HepG2 (cell line): Measurements from ENCODE around the gene HOXA4. TPM values are rescaled to one million over a fixed set of nuclear protein-coding genes. Genes with fewer than 3 reads are reported as not detected.

Experiments used
- ATAC-seq: fragments of 200-7000 bp; cut with Tn5 transposase; 3 replicates; pipeline ENCODE4 v1.9.1; 2020; ENCODE audit warnings: mild to moderate bottlenecking, moderate library complexity
- BruUV-seq: library from RNA; stranded (reverse); fragments of 400-500 nt; replicated peaks from 2 replicates; lab custom pipeline; 2021; lab: Mats Ljungman, UMichigan
- CTCF ChIA-PET: fragments of 300-600 bp; formaldehyde crosslinking; extraction: SDS; loops from one replicate; lab custom pipeline; 2021; ENCODE audit warnings: low total read pairs, inconsistent platforms, low intra/inter-chr PET ratio; lab: Yijun Ruan, JAX
- POLR2A ChIA-PET: fragments of 350-600 bp; sonication (Branson Sonifier 250); formaldehyde crosslinking; loops from one replicate; lab custom pipeline; 2020; ENCODE audit warnings: antibody characterized with exemption, inconsistent platforms; lab: Yijun Ruan, JAX
- DNase-seq: peaks from one replicate; pipeline ENCODE4 v3.0.0-alpha.2; 2015; ENCODE audit warnings: low spot score
- FAIRE-seq: peaks from 3 replicates; lab custom pipeline; 2011; peaks lifted over from hg19 to GRCh38; lab: Jason Lieb, UNC
- H2AFZ ChIP-seq: one replicate; pipeline ENCODE4 v1.6.1; 2011; ENCODE audit warnings: low read length, inconsistent platforms
- H3K27ac ChIP-seq: fragments of 300-600 bp; 3 replicates; pipeline ENCODE4 v1.8.0; 2011; ENCODE audit warnings: mixed run types, mild to moderate bottlenecking, mixed read lengths, low read length, inconsistent platforms; ENCODE audit not compliant: insufficient read depth; ENCODE audit errors: extremely low read length
- H3K27me3 ChIP-seq, 2 experiments: fragments of 200-600 bp in 1 of 2; 2 replicates in 1 of 2; 3 replicates in 1 of 2; pipeline versions ENCODE4 v1.6.0 to v1.8.0; 2011; ENCODE audit warnings: low read length in 2 of 2, mild to moderate bottlenecking in 2 of 2, moderate library complexity in 2 of 2, inconsistent platforms in 1 of 2; ENCODE audit not compliant: insufficient read depth in 2 of 2, control insufficient read depth in 1 of 2
- H3K36me3 ChIP-seq, 2 experiments: fragments of 200-600 bp in 1 of 2; replicated peaks in 1 of 2; 2 replicates in 1 of 2; 3 replicates in 1 of 2; pipeline versions ENCODE4 v1.5.1 to v1.8.0; 2011; ENCODE audit warnings: low read length in 2 of 2, inconsistent platforms in 1 of 2; ENCODE audit not compliant: insufficient read depth in 2 of 2, control insufficient read depth in 1 of 2
- H3K4me1 ChIP-seq: 2 replicates; pipeline ENCODE4 v1.5.1; 2012; ENCODE audit warnings: low read length, inconsistent platforms; ENCODE audit not compliant: insufficient read depth
- H3K4me2 ChIP-seq: 2 replicates; pipeline ENCODE4 v1.6.0; 2011; ENCODE audit warnings: low read depth, low read length, inconsistent platforms
- H3K4me3 ChIP-seq, 3 experiments: fragments of 200-600 bp in 1 of 3; sonication (generic), shearing (Covaris generic) in 1 of 3; replicated peaks in 1 of 3; 2 replicates each; pipeline ENCODE4 v1.5.1; 2011 to 2016; ENCODE audit warnings: low read length in 3 of 3, inconsistent platforms in 2 of 3, low read depth in 2 of 3, mild to moderate bottlenecking in 2 of 3, control low read depth in 1 of 3, mixed read lengths in 1 of 3; ENCODE audit not compliant: insufficient read depth in 1 of 3
- H3K79me2 ChIP-seq: one replicate; pipeline ENCODE4 v1.6.1; 2011; ENCODE audit warnings: low read length, inconsistent platforms; ENCODE audit not compliant: insufficient read depth
- H3K9ac ChIP-seq: 2 replicates; pipeline ENCODE4 v1.6.0; 2011; ENCODE audit warnings: mild to moderate bottlenecking, low read depth, low read length, inconsistent platforms; ENCODE audit not compliant: insufficient read depth
- H3K9me3 ChIP-seq: 2 replicates; pipeline ENCODE4 v1.5.1; 2012; ENCODE audit warnings: mild to moderate bottlenecking, low read length
- H4K20me1 ChIP-seq: 2 replicates; pipeline ENCODE4 v1.6.0; 2011; ENCODE audit warnings: inconsistent platforms, mild to moderate bottlenecking, low read length, moderate library complexity; ENCODE audit not compliant: insufficient read depth
- FOXJ3 ChIP-seq: sonication (generic); formaldehyde crosslinking; IDR thresholded peaks from 2 replicates; pipeline ENCODE4 v1.4.0; 2020; ENCODE audit warnings: missing genetic modification reagents, mild to moderate bottlenecking, borderline replicate concordance
- IKZF4 ChIP-seq: sonication (generic); formaldehyde crosslinking; IDR thresholded peaks from 2 replicates; pipeline ENCODE4 v1.5.1; 2020; ENCODE audit warnings: borderline replicate concordance, mild to moderate bottlenecking, low read depth, missing genetic modification reagents; ENCODE audit errors: not compliant biosample characterization
- MTF2 ChIP-seq: sonication (generic); formaldehyde crosslinking; IDR thresholded peaks from 2 replicates; pipeline ENCODE4 v1.5.0; 2020; ENCODE audit warnings: missing genetic modification reagents, borderline replicate concordance
- POGZ ChIP-seq: sonication (generic); formaldehyde crosslinking; IDR thresholded peaks from 2 replicates; pipeline ENCODE4 v1.4.0; 2020; ENCODE audit warnings: mild to moderate bottlenecking, missing genetic modification reagents
- RFXAP ChIP-seq: sonication (generic); formaldehyde crosslinking; IDR thresholded peaks from 2 replicates; pipeline ENCODE4 v1.4.0; 2020; ENCODE audit warnings: missing genetic modification reagents, borderline replicate concordance
- SIN3B ChIP-seq: fragments of 150-350 bp; IDR thresholded peaks from 2 replicates; pipeline ENCODE4 v1.6.1; 2014; ENCODE audit warnings: low read length
- TGIF2 ChIP-seq: IDR thresholded peaks from 2 replicates; pipeline ENCODE4 v1.6.1; 2016; ENCODE audit warnings: control low read depth, missing compliant biosample characterization
- UBTF ChIP-seq: sonication (generic); formaldehyde crosslinking; IDR thresholded peaks from 2 replicates; pipeline ENCODE4 v1.4.0; 2020; ENCODE audit warnings: mild to moderate bottlenecking, missing genetic modification reagents
- ZMAT5 ChIP-seq: sonication (generic); formaldehyde crosslinking; IDR thresholded peaks from 2 replicates; pipeline ENCODE4 v1.5.0; 2020; ENCODE audit warnings: mild to moderate bottlenecking, low read depth, missing genetic modification reagents, borderline replicate concordance
- ZNF280D ChIP-seq: sonication (generic); formaldehyde crosslinking; IDR thresholded peaks from 2 replicates; pipeline ENCODE4 v1.5.1; 2020; ENCODE audit warnings: mild to moderate bottlenecking, missing genetic modification reagents
- ZNF317 ChIP-seq: sonication (generic); formaldehyde crosslinking; IDR thresholded peaks from 2 replicates; pipeline ENCODE4 v1.5.0; 2020; ENCODE audit warnings: mild to moderate bottlenecking, missing genetic modification reagents
- ZNF362 ChIP-seq: sonication (generic); formaldehyde crosslinking; IDR thresholded peaks from 2 replicates; pipeline ENCODE4 v1.4.0; 2020; ENCODE audit warnings: missing genetic modification reagents, mild to moderate bottlenecking, borderline replicate concordance
- ZNF75D ChIP-seq: sonication (generic); formaldehyde crosslinking; IDR thresholded peaks from 2 replicates; pipeline ENCODE4 v1.8.1; 2023; ENCODE audit warnings: missing genetic modification reagents, mild to moderate bottlenecking, borderline replicate concordance
- WGBS: methylation state at CpG from one replicate; pipeline ENCODE4 v1.1.6; 2017; ENCODE audit warnings: low lambda C conversion rate; 5-methylcytosine and 5-hydroxymethylcytosine counted together
- in situ Hi-C: cut with HindIII; loops from 2 replicates; pipeline ENCODE4 v1.10.0; 2017; ENCODE audit warnings: low pct_unique_long_range_greater_than_20kb; ENCODE audit not compliant: extremely low pct_ligation_motif_present
- intact Hi-C: fragments of 100-400 bp; cut with micrococcal nuclease; formaldehyde crosslinking; loops from one replicate; pipeline ENCODE4 v1.10.0; 2022; ENCODE audit not compliant: unreplicated experiment
- polyA plus RNA-seq, 8 experiments: library from polyadenylated mRNA; depleted of rRNA in 3 of 8; stranded (reverse) in 7 of 8; unstranded in 1 of 8; fragments of >200 nt; fragmentation: Illumina TruSeq in 4 of 8; extraction: Trizol in 4 of 8; gene quantifications; 2 replicates each; pipeline versions ENCODE4 v1.2.1 to v1.2.3, GENCODE V29; 2011 to 2016; ENCODE audit warnings: low read depth in 4 of 8, missing spikeins in 1 of 8, mixed read lengths in 1 of 8; ENCODE audit not compliant: insufficient read depth in 1 of 8
- total RNA-seq, 5 experiments: library from RNA; depleted of rRNA; stranded (reverse); fragments of >200 nt; fragmentation: Illumina TruSeq; extraction: Trizol; gene quantifications; 2 replicates each; pipeline ENCODE4 v1.2.3, GENCODE V29; 2016; ENCODE audit warnings: low read depth in 1 of 5

Gene HOXA4
- total and polyA plus RNA-seq, 2 of the 13 experiments (the other 11 are each of a cell fraction or from before 2014, with no cell fraction given): 2.4 to 5.4 TPM

GRCh38 chr7:27111751-27112277, 18.7 kb downstream of the HOXA4 start (continued):
- no peak for TF ChIP-seq ZNF280D (CRISPR knock-in tag)
- no peak for TF ChIP-seq RFXAP (CRISPR knock-in tag)
- TF ChIP-seq ZNF75D: no peak

GRCh38 chr7:27111042-27111750, 19.4 kb downstream of the HOXA4 start:
- no peak for ATAC-seq
- ChIA-PET POLR2A (interaction anchor here (0.7 to 3.8 kb wide), 2 partner anchors 10 to 20 kb away, joined by 3 to 55 read pairs; partner anchors contain the start of gene HOXA4), CTCF (no interaction called here)
- intact Hi-C loops: no loop called here
- 89% methylated on average over 6 of the region's 6 CpGs for WGBS
- Histone ChIP-seq H4K20me1 (peaks cover 5% of the 10 kb centered on the region; the same call in 1 of the 2 replicates), H3K36me3 (peaks cover 2 to 9% of the 10 kb centered on the region in 2 experiments; a peak in 2 of 5 replicates), H3K4me1 (peaks cover 12% of the 10 kb centered on the region; the same call in 1 of the 2 replicates), H2AFZ (no peak overlapping the region), H3K9me3 (no peaks in the 10 kb centered on the region), H3K79me2 (peaks cover 12% of the 10 kb centered on the region), H3K4me2 (no peak overlapping the region), H3K27ac (no peak overlapping the region), H3K9ac (no peak overlapping the region), H3K4me3 (no peak overlapping the region), H3K27me3 (no peaks in the 10 kb centered on the region)
- in situ Hi-C loops: no loop called here
- no peak for DNase-seq
- no peak for FAIRE-seq
- BruUV-seq: no TSS peak
- TF ChIP-seq MTF2 (CRISPR knock-in tag) (no peak), TGIF2 (CRISPR knock-in tag) (no peak), FOXJ3 (CRISPR knock-in tag) (no peak), SIN3B (no peak), IKZF4 (CRISPR knock-in tag) (no peak), ZNF317 (CRISPR knock-in tag) (no peak), UBTF (no peak), POGZ (no peak), ZNF362 (CRISPR knock-in tag) (no peak), ZMAT5 (CRISPR knock-in tag) (no peak)
